Prostate gland (tissue), 2 donors: ENCODE data around the gene ZDHHC23.

ENCODE experiments used
- CTCF ChIP-seq, 4 experiments: fragments of 200-600 bp in 2 of 4; fragments of 450-650 bp in 2 of 4; sonication (generic) in 2 of 4; IDR thresholded peaks; 1 replicate in 3 of 4; 2 replicates in 1 of 4; pipeline ENCODE4 v1.5.1; 2016 to 2019; ENCODE audit warnings: antibody characterized with exemption in 4 of 4, mild to moderate bottlenecking in 2 of 4, moderate library complexity in 2 of 4
- POLR2A ChIP-seq: fragments of 450-650 bp; IDR thresholded peaks from one replicate; pipeline ENCODE4 v1.6.1; 2016; ENCODE audit warnings: antibody characterized with exemption, mild to moderate bottlenecking
- POLR2AphosphoS5 ChIP-seq: sonication (generic); formaldehyde crosslinking; IDR thresholded peaks from one replicate; pipeline ENCODE4 v1.6.1; 2017; ENCODE audit warnings: antibody characterized with exemption

GRCh38 chr3:113947372-113948014, at the start of gene ZDHHC23:
- TF ChIP-seq POLR2A (no peak), CTCF (IDR thresholded peaks at IDR 0.05) (no peak), POLR2AphosphoS5 (no peak)
